PC-9 (cell line): ENCODE results near the gene RASGEF1C.

Source experiments
- CTCF ChIP-seq: fragments of 200-600 bp; sonication (generic); conservative IDR thresholded peaks from 2 replicates; pipeline ENCODE4 v1.6.1; 2017; ENCODE audit warnings: mixed run types, antibody characterized with exemption, mild to moderate bottlenecking, moderate library complexity
- EZH2 ChIP-seq: fragments of 200-600 bp; sonication (generic); IDR thresholded peaks from 2 replicates; pipeline ENCODE4 v1.8.0; 2017; ENCODE audit warnings: antibody characterized with exemption, low read depth

GRCh38 chr5:180194410-180195345 lies 14.3 kb downstream of the RASGEF1C start:
- TF ChIP-seq CTCF: no peak
- no peak for TF ChIP-seq EZH2
